Stomach (tissue), 9 donors: ENCODE results near the gene ARHGAP22. TPM values are rescaled to one million over a fixed set of nuclear protein-coding genes. Genes with fewer than 3 reads are reported as not detected.

Source experiments
- DNase-seq, 2 donors: peaks; one replicate each; pipeline versions ENCODE4 v3.0.0 to v3.0.0-alpha.2; 2013 to 2019
- H3K27ac ChIP-seq, 5 donors: fragments of 200-600 bp in 4 of 5; sonication (generic) in 4 of 5; one replicate each; pipeline ENCODE4 v1.5.1; 2013 to 2019; ENCODE audit warnings: mild to moderate bottlenecking in 1 of 5, moderate library complexity in 1 of 5
- H3K27me3 ChIP-seq, 3 donors: fragments of 200-600 bp; sonication (generic); one replicate each; pipeline ENCODE4 v1.5.1; 2017 to 2019; ENCODE audit warnings: mixed run types in 1 of 3
- H3K36me3 ChIP-seq, 4 donors: fragments of 200-600 bp; sonication (generic); 1 replicate in 3 of 4; 2 replicates in 1 of 4; pipeline ENCODE4 v1.5.1; 2016 to 2019
- H3K4me1 ChIP-seq, 4 donors: fragments of 200-600 bp; sonication (generic); one replicate each; pipeline ENCODE4 v1.5.1; 2016 to 2019
- H3K4me3 ChIP-seq, 4 donors: fragments of 200-600 bp; sonication (generic) in 3 of 4; one replicate each; pipeline ENCODE4 v1.5.1; 2016 to 2019; ENCODE audit warnings: mild to moderate bottlenecking in 1 of 4
- H3K9me3 ChIP-seq, 4 donors: fragments of 200-600 bp; sonication (generic); one replicate each; pipeline ENCODE4 v1.5.1; 2016 to 2019
- CTCF ChIP-seq, 7 experiments: fragments of 450-650 bp in 4 of 7; fragments of 200-600 bp in 3 of 7; sonication (generic) in 3 of 7; IDR thresholded peaks; one replicate each; pipeline ENCODE4 v1.5.1; 2016 to 2019; ENCODE audit warnings: antibody characterized with exemption in 7 of 7, control low read depth in 2 of 7, mild to moderate bottlenecking in 1 of 7
- EP300 ChIP-seq: sonication (generic); formaldehyde crosslinking; IDR thresholded peaks from one replicate; pipeline ENCODE4 v1.6.1; 2017; ENCODE audit warnings: antibody characterized with exemption
- POLR2A ChIP-seq, 4 donors: fragments of 450-650 bp; IDR thresholded peaks; one replicate each; pipeline ENCODE4 v1.6.1; 2016; ENCODE audit warnings: antibody characterized with exemption in 4 of 4, control low read depth in 2 of 4, mild to moderate bottlenecking in 1 of 4, moderate library complexity in 1 of 4
- POLR2AphosphoS5 ChIP-seq, 3 donors: sonication (generic); formaldehyde crosslinking; IDR thresholded peaks; one replicate each; pipeline ENCODE4 v1.6.1; 2016; ENCODE audit warnings: antibody characterized with exemption in 3 of 3
- WGBS, 5 donors: extraction: QIAGEN DNeasy Blood & Tissue Kit in 3 of 5; methylation state at CpG; one replicate each; pipeline versions ENCODE4 v1.1.5 to v1.1.7; 2013 to 2018; 5-methylcytosine and 5-hydroxymethylcytosine counted together
- intact Hi-C: fragments of 100-400 bp; cut with DNase I; formaldehyde crosslinking; loops from one replicate; pipeline ENCODE4 v1.15.1; 2023; ENCODE audit warnings: low total_unique reads
- polyA plus RNA-seq, 3 donors: library from polyadenylated mRNA; stranded (reverse); fragments of 200-250 nt; gene quantifications; one replicate each; pipeline ENCODE4 v1.2.3, GENCODE V29; 2013
- total RNA-seq, 5 donors: library from RNA; depleted of rRNA; stranded (reverse); fragments of >200 nt; gene quantifications; one replicate each; pipeline versions ENCODE4 v1.1.0 to v1.2.3, GENCODE V29; 2014 to 2016
- donor health status: healthy with polysubstance abuse.
- donor health status: Bipolar disorder and iron deficiency.
- donor health status: healthy.

ARHGAP22 gene
- total and polyA plus RNA-seq, 8 donors: 1.3 to 28.6 (median 2.2) TPM; not detected in 1

DNA sequence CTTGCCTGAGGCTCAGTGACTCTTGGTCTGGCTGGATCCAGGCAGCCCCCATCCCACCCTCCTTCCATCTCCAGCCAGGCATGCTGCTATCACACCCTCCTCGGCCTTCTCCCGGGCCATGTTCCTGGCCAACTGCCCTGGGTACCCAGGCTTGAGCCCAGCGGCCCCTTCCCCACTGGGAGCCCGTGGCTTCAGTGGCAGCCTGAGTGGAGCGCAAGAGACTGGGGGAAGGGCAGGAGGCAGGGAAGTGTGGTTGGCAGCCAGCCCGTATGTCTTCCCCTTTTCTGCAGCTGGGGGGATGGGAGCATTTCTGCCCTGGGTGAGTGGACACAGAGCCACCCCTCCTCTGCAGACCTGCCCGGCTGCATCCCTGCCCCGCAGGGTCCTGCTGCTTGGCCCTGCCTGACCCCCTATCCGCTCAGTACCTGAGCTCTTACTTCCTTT lies 148.5 kb downstream of the ARHGAP22 start:
- no peak for TF ChIP-seq POLR2AphosphoS5 (IDR thresholded peaks at IDR 0.05)
- TF ChIP-seq POLR2A (IDR thresholded peaks at IDR 0.05): no peak
- TF ChIP-seq EP300: no peak
- TF ChIP-seq CTCF (IDR thresholded peaks at IDR 0.05): no peak
- H3K4me1 ChIP-seq: peaks cover 0 to 33% (median 13%) of the 10 kb centered on the region in 4 donors
- no peak overlapping the region for H3K27ac ChIP-seq
- intact Hi-C loops: no loop called here
- no peaks in the 10 kb centered on the region for H3K9me3 ChIP-seq
- peaks cover 0 to 25% (median 11%) of the 10 kb centered on the region in 3 donors for H3K27me3 ChIP-seq
- DNase-seq: peak; percentile 32 to 81
- no peak overlapping the region for H3K4me3 ChIP-seq
- H3K36me3 ChIP-seq: no peaks in the 10 kb centered on the region
- 13 to 22% (median 22%) methylated on average over 5 to 9 of the region's 9 CpGs for WGBS, 5 donors

DNA sequence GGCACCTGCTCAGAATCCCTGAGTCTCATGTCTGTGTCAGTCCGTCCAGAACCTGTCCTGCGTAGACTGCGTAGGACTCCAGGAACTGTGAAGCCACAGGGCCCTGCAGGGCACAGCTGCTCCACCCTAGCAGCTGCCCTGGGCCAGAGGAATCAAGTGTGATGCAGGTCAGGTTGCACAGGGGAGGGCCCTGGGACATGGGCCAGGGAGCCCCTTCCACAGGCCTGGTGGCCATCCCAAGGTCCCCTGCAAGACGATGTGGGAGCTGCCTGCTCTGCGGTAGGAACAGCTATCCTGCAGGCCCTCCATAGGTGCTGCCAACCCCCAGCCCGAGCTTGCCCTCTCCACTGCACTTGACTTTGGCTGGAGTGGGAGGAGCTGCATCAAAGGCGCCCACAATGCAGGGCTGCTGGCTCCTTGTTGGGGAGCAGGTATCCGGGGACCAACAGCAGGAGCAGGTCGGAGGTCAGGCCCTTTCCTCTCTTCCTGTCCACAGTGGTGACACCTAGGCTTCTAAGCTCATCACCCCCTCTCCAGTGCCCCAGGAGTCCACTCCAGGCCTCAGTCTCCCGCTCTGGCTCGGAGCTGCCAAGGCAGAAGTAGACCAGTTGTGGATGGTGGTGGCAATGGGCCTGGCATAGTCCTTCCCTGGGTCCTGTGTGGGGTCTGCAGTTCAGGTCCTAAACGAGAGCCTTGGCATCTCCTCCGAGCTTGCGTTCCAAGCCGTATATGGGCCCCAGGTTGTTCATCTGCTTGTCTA lies 149.3 kb downstream of the ARHGAP22 start:
- peaks cover 0 to 33% (median 13%) of the 10 kb centered on the region in 4 donors for H3K4me1 ChIP-seq
- H3K36me3 ChIP-seq: no peaks in the 10 kb centered on the region
- peaks cover 0 to 25% (median 11%) of the 10 kb centered on the region in 3 donors for H3K27me3 ChIP-seq
- no peak overlapping the region for H3K4me3 ChIP-seq
- no peak overlapping the region for H3K27ac ChIP-seq
- peak in 1 of 2 donors; percentile 21 for DNase-seq
- no peak for TF ChIP-seq EP300
- TF ChIP-seq CTCF (IDR thresholded peaks at IDR 0.05): no peak
- no peak for TF ChIP-seq POLR2A (IDR thresholded peaks at IDR 0.05)
- TF ChIP-seq POLR2AphosphoS5 (IDR thresholded peaks at IDR 0.05): no peak
- intact Hi-C loops: no loop called here
- 90 to 94% (median 92%) methylated on average over 10 to 15 of the region's 15 CpGs for WGBS, 5 donors
- no peaks in the 10 kb centered on the region for H3K9me3 ChIP-seq

GRCh38 chr10:48455055-48455391 lies 149.8 kb downstream of the ARHGAP22 start:
- no peaks in the 10 kb centered on the region for H3K36me3 ChIP-seq
- no peak overlapping the region for H3K4me3 ChIP-seq
- H3K27me3 ChIP-seq: peaks cover 0 to 30% (median 11%) of the 10 kb centered on the region in 3 donors
- WGBS, 5 donors: 73 to 94% (median 81%) methylated on average over 6 to 11 of the region's 11 CpGs
- DNase-seq: no peak
- intact Hi-C loops: no loop called here
- peaks cover 0 to 33% (median 13%) of the 10 kb centered on the region in 4 donors for H3K4me1 ChIP-seq
- no peak overlapping the region for H3K27ac ChIP-seq
- TF ChIP-seq EP300 (no peak), POLR2AphosphoS5 (IDR thresholded peaks at IDR 0.05) (no peak)
- H3K9me3 ChIP-seq: no peaks in the 10 kb centered on the region

GRCh38 chr10:48454302-48455054 lies 150.4 kb downstream of the ARHGAP22 start:
- H3K9me3 ChIP-seq: no peaks in the 10 kb centered on the region
- H3K27ac ChIP-seq: no peak overlapping the region
- intact Hi-C loops: no loop called here
- peaks cover 0 to 33% (median 13%) of the 10 kb centered on the region in 4 donors for H3K4me1 ChIP-seq
- peaks cover 0 to 35% (median 11%) of the 10 kb centered on the region in 3 donors for H3K27me3 ChIP-seq
- peak in 1 of 2 donors; percentile 56 for DNase-seq
- TF ChIP-seq EP300: no peak
- no peak for TF ChIP-seq CTCF (IDR thresholded peaks at IDR 0.05)
- no peak for TF ChIP-seq POLR2A (IDR thresholded peaks at IDR 0.05)
- peak in 1 of 3 donors; percentile 32 for TF ChIP-seq POLR2AphosphoS5 (IDR thresholded peaks at IDR 0.05)
- no peak overlapping the region for H3K4me3 ChIP-seq
- WGBS, 5 donors: 36 to 66% (median 50%) methylated on average over 12 of the region's 12 CpGs
- no peaks in the 10 kb centered on the region for H3K36me3 ChIP-seq
